HepG2 (cell line): Measurements from ENCODE around the gene NEU1. TPM values are rescaled to one million over a fixed set of nuclear protein-coding genes. Genes with fewer than 3 reads are reported as not detected.

Source experiments
- DR1 ChIP-seq: sonication (generic); formaldehyde crosslinking; IDR thresholded peaks from 2 replicates; pipeline ENCODE4 v1.8.0; 2021; ENCODE audit warnings: mild to moderate bottlenecking, missing genetic modification reagents, inconsistent platforms
- ISL2 ChIP-seq: sonication (generic); formaldehyde crosslinking; IDR thresholded peaks from 2 replicates; pipeline ENCODE4 v1.5.0; 2020; ENCODE audit warnings: missing genetic modification reagents
- KAT2B ChIP-seq: fragments of 150-350 bp; IDR thresholded peaks from 2 replicates; pipeline ENCODE4 v1.6.1; 2014; ENCODE audit warnings: low read depth, low read length, borderline replicate concordance
- MIER2 ChIP-seq: IDR thresholded peaks from 2 replicates; pipeline ENCODE4 v1.6.1; 2016; ENCODE audit warnings: missing biosample characterization, missing genetic modification reagents
- MTF2 ChIP-seq: sonication (generic); formaldehyde crosslinking; IDR thresholded peaks from 2 replicates; pipeline ENCODE4 v1.5.0; 2020; ENCODE audit warnings: missing genetic modification reagents, borderline replicate concordance
- NPAS2 ChIP-seq: sonication (generic); formaldehyde crosslinking; IDR thresholded peaks from 2 replicates; pipeline ENCODE4 v1.8.0; 2022; ENCODE audit warnings: mild to moderate bottlenecking, missing genetic modification reagents, borderline replicate concordance
- POGZ ChIP-seq: sonication (generic); formaldehyde crosslinking; IDR thresholded peaks from 2 replicates; pipeline ENCODE4 v1.4.0; 2020; ENCODE audit warnings: mild to moderate bottlenecking, missing genetic modification reagents
- RFX3 ChIP-seq: IDR thresholded peaks from 2 replicates; pipeline ENCODE4 v1.6.1; 2016; ENCODE audit warnings: missing biosample characterization, missing genetic modification reagents
- SATB2 ChIP-seq: sonication (generic); formaldehyde crosslinking; IDR thresholded peaks from 2 replicates; pipeline ENCODE4 v1.5.0; 2020; ENCODE audit warnings: missing genetic modification reagents
- SMARCE1 ChIP-seq: fragments of 450-650 bp; IDR thresholded peaks from 2 replicates; pipeline ENCODE4 v1.6.1; 2017; ENCODE audit warnings: borderline replicate concordance
- STAG1 ChIP-seq: sonication (generic); formaldehyde crosslinking; IDR thresholded peaks from 2 replicates; pipeline ENCODE4 v1.4.0; 2020; ENCODE audit warnings: missing genetic modification reagents
- ZKSCAN5 ChIP-seq: sonication (generic); formaldehyde crosslinking; IDR thresholded peaks from 2 replicates; pipeline ENCODE4 v1.5.1; 2020; ENCODE audit warnings: mild to moderate bottlenecking, missing genetic modification reagents
- ZMAT5 ChIP-seq: sonication (generic); formaldehyde crosslinking; IDR thresholded peaks from 2 replicates; pipeline ENCODE4 v1.5.0; 2020; ENCODE audit warnings: mild to moderate bottlenecking, low read depth, missing genetic modification reagents, borderline replicate concordance
- ZNF143 ChIP-seq: sonication (generic); formaldehyde crosslinking; IDR thresholded peaks from 2 replicates; pipeline ENCODE4 v1.4.0; 2020; ENCODE audit warnings: missing genetic modification reagents
- ZNF180 ChIP-seq: sonication (generic); formaldehyde crosslinking; IDR thresholded peaks from 2 replicates; pipeline ENCODE4 v1.4.0; 2020; ENCODE audit warnings: low read depth, missing genetic modification reagents, borderline replicate concordance
- ZNF446 ChIP-seq: sonication (generic); formaldehyde crosslinking; IDR thresholded peaks from 2 replicates; pipeline ENCODE4 v1.5.0; 2020; ENCODE audit warnings: mild to moderate bottlenecking, missing genetic modification reagents
- ZNF512 ChIP-seq: sonication (generic); formaldehyde crosslinking; IDR thresholded peaks from 2 replicates; pipeline ENCODE4 v1.4.0; 2020; ENCODE audit warnings: mild to moderate bottlenecking, missing genetic modification reagents
- polyA plus RNA-seq, 8 experiments: library from polyadenylated mRNA; depleted of rRNA in 3 of 8; stranded (reverse) in 7 of 8; unstranded in 1 of 8; fragments of >200 nt; fragmentation: Illumina TruSeq in 4 of 8; extraction: Trizol in 4 of 8; gene quantifications; 2 replicates each; pipeline versions ENCODE4 v1.2.1 to v1.2.3, GENCODE V29; 2011 to 2016; ENCODE audit warnings: low read depth in 4 of 8, missing spikeins in 1 of 8, mixed read lengths in 1 of 8; ENCODE audit not compliant: insufficient read depth in 1 of 8
- total RNA-seq, 5 experiments: library from RNA; depleted of rRNA; stranded (reverse); fragments of >200 nt; fragmentation: Illumina TruSeq; extraction: Trizol; gene quantifications; 2 replicates each; pipeline ENCODE4 v1.2.3, GENCODE V29; 2016; ENCODE audit warnings: low read depth in 1 of 5
- TF ChIP-seq, protein P1 (sequence below): sonication (generic); formaldehyde crosslinking; conservative IDR thresholded peaks from 2 replicates; pipeline ENCODE4 v1.5.0; 2020; ENCODE audit warnings: missing genetic modification reagents
- TF ChIP-seq, protein P2 (sequence below): IDR thresholded peaks from 2 replicates; pipeline ENCODE4 v1.6.1; 2016; ENCODE audit warnings: low read depth, missing genetic modification reagents, missing compliant biosample characterization

Gene NEU1
- total and polyA plus RNA-seq, 2 of the 13 experiments (the other 11 are each of a cell fraction or from before 2014, with no cell fraction given): 215 to 297 TPM

- TF ChIP-seq DR1 (CRISPR knock-in tag): no peak; the same call in 1 of the 2 replicates
- no peak for TF ChIP-seq ZMAT5 (CRISPR knock-in tag)
- TF ChIP-seq ZNF180 (CRISPR knock-in tag): no peak
- TF ChIP-seq ISL2 (CRISPR knock-in tag): no peak
- no peak for TF ChIP-seq ZNF512 (CRISPR knock-in tag)
- no peak; the same call in 1 of the 2 replicates for TF ChIP-seq POGZ (CRISPR knock-in tag)
- no peak for TF ChIP-seq NPAS2 (CRISPR knock-in tag)
- TF ChIP-seq RFX3 (CRISPR knock-in tag): no peak
- peak; percentile 43; the same call in 1 of the 2 replicates for TF ChIP-seq STAG1 (CRISPR knock-in tag)
- TF ChIP-seq SATB2 (CRISPR knock-in tag): no peak
- no peak for TF ChIP-seq SMARCE1
- no peak for TF ChIP-seq ZKSCAN5
- no peak for TF ChIP-seq KAT2B
- TF ChIP-seq MIER2: no peak
- TF ChIP-seq, protein P1, sequence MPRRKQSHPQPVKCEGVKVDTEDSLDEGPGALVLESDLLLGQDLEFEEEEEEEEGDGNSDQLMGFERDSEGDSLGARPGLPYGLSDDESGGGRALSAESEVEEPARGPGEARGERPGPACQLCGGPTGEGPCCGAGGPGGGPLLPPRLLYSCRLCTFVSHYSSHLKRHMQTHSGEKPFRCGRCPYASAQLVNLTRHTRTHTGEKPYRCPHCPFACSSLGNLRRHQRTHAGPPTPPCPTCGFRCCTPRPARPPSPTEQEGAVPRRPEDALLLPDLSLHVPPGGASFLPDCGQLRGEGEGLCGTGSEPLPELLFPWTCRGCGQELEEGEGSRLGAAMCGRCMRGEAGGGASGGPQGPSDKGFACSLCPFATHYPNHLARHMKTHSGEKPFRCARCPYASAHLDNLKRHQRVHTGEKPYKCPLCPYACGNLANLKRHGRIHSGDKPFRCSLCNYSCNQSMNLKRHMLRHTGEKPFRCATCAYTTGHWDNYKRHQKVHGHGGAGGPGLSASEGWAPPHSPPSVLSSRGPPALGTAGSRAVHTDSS (CRISPR knock-in tag): 0 out of 2 replicates have a peak, but pooled peaks have one; percentile 30
- TF ChIP-seq ZNF143 (CRISPR knock-in tag): no peak
- TF ChIP-seq MTF2 (CRISPR knock-in tag): 0 out of 2 replicates have a peak, but pooled peaks have one; percentile 28
- TF ChIP-seq ZNF446 (CRISPR knock-in tag): peak; percentile 83; the same call in 1 of the 2 replicates
- TF ChIP-seq, protein P2, sequence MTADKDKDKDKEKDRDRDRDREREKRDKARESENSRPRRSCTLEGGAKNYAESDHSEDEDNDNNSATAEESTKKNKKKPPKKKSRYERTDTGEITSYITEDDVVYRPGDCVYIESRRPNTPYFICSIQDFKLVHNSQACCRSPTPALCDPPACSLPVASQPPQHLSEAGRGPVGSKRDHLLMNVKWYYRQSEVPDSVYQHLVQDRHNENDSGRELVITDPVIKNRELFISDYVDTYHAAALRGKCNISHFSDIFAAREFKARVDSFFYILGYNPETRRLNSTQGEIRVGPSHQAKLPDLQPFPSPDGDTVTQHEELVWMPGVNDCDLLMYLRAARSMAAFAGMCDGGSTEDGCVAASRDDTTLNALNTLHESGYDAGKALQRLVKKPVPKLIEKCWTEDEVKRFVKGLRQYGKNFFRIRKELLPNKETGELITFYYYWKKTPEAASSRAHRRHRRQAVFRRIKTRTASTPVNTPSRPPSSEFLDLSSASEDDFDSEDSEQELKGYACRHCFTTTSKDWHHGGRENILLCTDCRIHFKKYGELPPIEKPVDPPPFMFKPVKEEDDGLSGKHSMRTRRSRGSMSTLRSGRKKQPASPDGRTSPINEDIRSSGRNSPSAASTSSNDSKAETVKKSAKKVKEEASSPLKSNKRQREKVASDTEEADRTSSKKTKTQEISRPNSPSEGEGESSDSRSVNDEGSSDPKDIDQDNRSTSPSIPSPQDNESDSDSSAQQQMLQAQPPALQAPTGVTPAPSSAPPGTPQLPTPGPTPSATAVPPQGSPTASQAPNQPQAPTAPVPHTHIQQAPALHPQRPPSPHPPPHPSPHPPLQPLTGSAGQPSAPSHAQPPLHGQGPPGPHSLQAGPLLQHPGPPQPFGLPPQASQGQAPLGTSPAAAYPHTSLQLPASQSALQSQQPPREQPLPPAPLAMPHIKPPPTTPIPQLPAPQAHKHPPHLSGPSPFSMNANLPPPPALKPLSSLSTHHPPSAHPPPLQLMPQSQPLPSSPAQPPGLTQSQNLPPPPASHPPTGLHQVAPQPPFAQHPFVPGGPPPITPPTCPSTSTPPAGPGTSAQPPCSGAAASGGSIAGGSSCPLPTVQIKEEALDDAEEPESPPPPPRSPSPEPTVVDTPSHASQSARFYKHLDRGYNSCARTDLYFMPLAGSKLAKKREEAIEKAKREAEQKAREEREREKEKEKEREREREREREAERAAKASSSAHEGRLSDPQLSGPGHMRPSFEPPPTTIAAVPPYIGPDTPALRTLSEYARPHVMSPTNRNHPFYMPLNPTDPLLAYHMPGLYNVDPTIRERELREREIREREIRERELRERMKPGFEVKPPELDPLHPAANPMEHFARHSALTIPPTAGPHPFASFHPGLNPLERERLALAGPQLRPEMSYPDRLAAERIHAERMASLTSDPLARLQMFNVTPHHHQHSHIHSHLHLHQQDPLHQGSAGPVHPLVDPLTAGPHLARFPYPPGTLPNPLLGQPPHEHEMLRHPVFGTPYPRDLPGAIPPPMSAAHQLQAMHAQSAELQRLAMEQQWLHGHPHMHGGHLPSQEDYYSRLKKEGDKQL (CRISPR knock-in tag): no peak
Measured at GRCh38 chr6:31901953-31902643, 39.5 kb upstream of the NEU1 start, which contains the start of gene ZBTB12 (continued).
